Neural progenitor cell (in vitro differentiated cells): ENCODE results near the gene CXorf58. TPM values are rescaled to one million over a fixed set of nuclear protein-coding genes. Genes with fewer than 3 reads are reported as not detected.

Experiments
- DNase-seq: peaks from one replicate; pipeline ENCODE4 v3.0.0-alpha.2; 2016; ENCODE audit warnings: low spot score
- H2AFZ ChIP-seq: fragments of 200-600 bp; sonication (generic); replicated peaks from 2 replicates; pipeline ENCODE4 v1.6.1; 2016; ENCODE audit warnings: antibody characterized with exemption
- H3F3A ChIP-seq: fragments of 200-600 bp; sonication (generic); 2 replicates; pipeline ENCODE4 v1.6.1; 2016; ENCODE audit warnings: antibody characterized with exemption, low read depth
- H3K27ac ChIP-seq: fragments of 200-600 bp; sonication (generic); 2 replicates; pipeline ENCODE4 v1.5.1; 2016; ENCODE audit warnings: mild to moderate bottlenecking
- H3K27me3 ChIP-seq: fragments of 200-600 bp; sonication (generic); 2 replicates; pipeline ENCODE4 v1.6.1; 2016; ENCODE audit warnings: mild to moderate bottlenecking, moderate library complexity
- H3K36me3 ChIP-seq: fragments of 200-600 bp; sonication (generic); 2 replicates; pipeline ENCODE4 v1.5.1; 2016
- H3K4me1 ChIP-seq: fragments of 200-600 bp; sonication (generic); 2 replicates; pipeline ENCODE4 v1.6.1; 2016; ENCODE audit warnings: mixed run types
- H3K4me2 ChIP-seq: fragments of 200-600 bp; sonication (generic); 2 replicates; pipeline ENCODE4 v1.6.1; 2016
- H3K4me3 ChIP-seq: fragments of 200-600 bp; sonication (generic); 2 replicates; pipeline ENCODE4 v1.5.1; 2016
- H3K79me2 ChIP-seq: fragments of 200-600 bp; sonication (generic); 2 replicates; pipeline ENCODE4 v1.6.1; 2016; ENCODE audit warnings: low read depth
- H3K9ac ChIP-seq: fragments of 200-600 bp; sonication (generic); 2 replicates; pipeline ENCODE4 v1.6.1; 2016
- H3K9me3 ChIP-seq: fragments of 200-600 bp; sonication (generic); 2 replicates; pipeline ENCODE4 v1.5.1; 2016; ENCODE audit warnings: low read depth
- H4K20me1 ChIP-seq: fragments of 200-600 bp; sonication (generic); 2 replicates; pipeline ENCODE4 v1.6.1; 2016; ENCODE audit warnings: low read depth
- H3K27ac Mint-ChIP-seq: 3 replicates; pipeline ENCODE4 v1.8.0; 2021; ENCODE audit warnings: mixed read lengths
- H3K27me3 Mint-ChIP-seq: 2 replicates; pipeline ENCODE4 v1.8.0; 2022; ENCODE audit warnings: low read depth, mild to moderate bottlenecking, inconsistent platforms, moderate library complexity, mixed read lengths; ENCODE audit not compliant: insufficient read depth
- H3K36me3 Mint-ChIP-seq: 3 replicates; pipeline ENCODE4 v1.8.0; 2021; ENCODE audit warnings: mixed read lengths
- H3K4me1 Mint-ChIP-seq: 3 replicates; pipeline ENCODE4 v1.8.0; 2021; ENCODE audit warnings: mixed read lengths
- H3K4me3 Mint-ChIP-seq: 3 replicates; pipeline ENCODE4 v1.8.0; 2021; ENCODE audit warnings: mild to moderate bottlenecking, moderate library complexity, mixed read lengths
- H3K9me3 Mint-ChIP-seq: 3 replicates; pipeline ENCODE4 v1.8.0; 2020; ENCODE audit warnings: mixed read lengths
- EZH2 ChIP-seq: fragments of 200-600 bp; sonication (generic); IDR thresholded peaks from 2 replicates; pipeline ENCODE4 v1.6.1; 2017; ENCODE audit warnings: antibody characterized with exemption, mild to moderate bottlenecking, moderate library complexity
- EZH2phosphoT487 ChIP-seq: fragments of 200-600 bp; sonication (generic); IDR thresholded peaks from 2 replicates; pipeline ENCODE4 v1.6.1; 2017; ENCODE audit warnings: antibody characterized with exemption
- total RNA-seq: library from RNA; depleted of rRNA; stranded (reverse); fragments of >200 nt; gene quantifications from 2 replicates; pipeline ENCODE4 v1.2.3, GENCODE V29; 2015; ENCODE audit warnings: low replicate concordance
- TF ChIP-seq, protein P1 (sequence below): fragments of 200-600 bp; sonication (generic); IDR thresholded peaks from 2 replicates; pipeline ENCODE4 v1.5.1; 2017; ENCODE audit warnings: antibody characterized with exemption, mild to moderate bottlenecking

The CXorf58 gene
- total RNA-seq, 1 donor from 2014 or later: not detected

DNA sequence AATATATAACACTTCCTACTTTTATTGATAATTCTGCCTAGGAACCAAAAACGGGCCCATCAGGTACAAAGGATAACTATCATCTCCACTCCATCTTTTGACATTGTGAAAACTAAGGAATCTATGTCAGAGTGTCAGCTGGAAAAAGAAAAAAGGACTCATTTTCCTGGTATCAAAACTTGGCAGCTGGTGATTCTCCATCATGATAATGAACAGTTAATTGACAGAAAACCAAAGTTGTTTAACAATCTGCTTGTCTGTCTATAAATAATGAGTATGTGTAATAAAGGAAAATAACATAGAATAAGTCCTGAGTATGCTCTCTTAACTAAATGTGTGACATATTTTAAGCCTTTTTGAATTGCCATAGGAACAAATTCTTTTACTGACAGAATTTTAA is 31.4 kb downstream of the CXorf58 start:
- Mint-ChIP-seq H3K9me3 (no peaks in the 10 kb centered on the region), H3K4me3 (no peak overlapping the region), H3K36me3 (no peaks in the 10 kb centered on the region), H3K4me1 (peaks cover 3% of the 10 kb centered on the region), H3K27ac (no peak overlapping the region), H3K27me3 (peaks cover 5% of the 10 kb centered on the region)
- Histone ChIP-seq H3K9me3 (no peaks in the 10 kb centered on the region), H2AFZ (no peak overlapping the region), H3K4me3 (no peak overlapping the region), H3K27ac (no peak overlapping the region), H3K9ac (no peak overlapping the region), H3K36me3 (no peaks in the 10 kb centered on the region), H3F3A (peaks cover 3% of the 10 kb centered on the region), H3K27me3 (no peaks in the 10 kb centered on the region), H3K4me2 (no peak overlapping the region), H3K4me1 (no peaks in the 10 kb centered on the region), H3K79me2 (no peaks in the 10 kb centered on the region), H4K20me1 (no peaks in the 10 kb centered on the region)
- TF ChIP-seq EZH2phosphoT487: no peak
- no peak for TF ChIP-seq EZH2
- TF ChIP-seq, protein P1, sequence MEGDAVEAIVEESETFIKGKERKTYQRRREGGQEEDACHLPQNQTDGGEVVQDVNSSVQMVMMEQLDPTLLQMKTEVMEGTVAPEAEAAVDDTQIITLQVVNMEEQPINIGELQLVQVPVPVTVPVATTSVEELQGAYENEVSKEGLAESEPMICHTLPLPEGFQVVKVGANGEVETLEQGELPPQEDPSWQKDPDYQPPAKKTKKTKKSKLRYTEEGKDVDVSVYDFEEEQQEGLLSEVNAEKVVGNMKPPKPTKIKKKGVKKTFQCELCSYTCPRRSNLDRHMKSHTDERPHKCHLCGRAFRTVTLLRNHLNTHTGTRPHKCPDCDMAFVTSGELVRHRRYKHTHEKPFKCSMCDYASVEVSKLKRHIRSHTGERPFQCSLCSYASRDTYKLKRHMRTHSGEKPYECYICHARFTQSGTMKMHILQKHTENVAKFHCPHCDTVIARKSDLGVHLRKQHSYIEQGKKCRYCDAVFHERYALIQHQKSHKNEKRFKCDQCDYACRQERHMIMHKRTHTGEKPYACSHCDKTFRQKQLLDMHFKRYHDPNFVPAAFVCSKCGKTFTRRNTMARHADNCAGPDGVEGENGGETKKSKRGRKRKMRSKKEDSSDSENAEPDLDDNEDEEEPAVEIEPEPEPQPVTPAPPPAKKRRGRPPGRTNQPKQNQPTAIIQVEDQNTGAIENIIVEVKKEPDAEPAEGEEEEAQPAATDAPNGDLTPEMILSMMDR: no peak
- DNase-seq: no peak

DNA sequence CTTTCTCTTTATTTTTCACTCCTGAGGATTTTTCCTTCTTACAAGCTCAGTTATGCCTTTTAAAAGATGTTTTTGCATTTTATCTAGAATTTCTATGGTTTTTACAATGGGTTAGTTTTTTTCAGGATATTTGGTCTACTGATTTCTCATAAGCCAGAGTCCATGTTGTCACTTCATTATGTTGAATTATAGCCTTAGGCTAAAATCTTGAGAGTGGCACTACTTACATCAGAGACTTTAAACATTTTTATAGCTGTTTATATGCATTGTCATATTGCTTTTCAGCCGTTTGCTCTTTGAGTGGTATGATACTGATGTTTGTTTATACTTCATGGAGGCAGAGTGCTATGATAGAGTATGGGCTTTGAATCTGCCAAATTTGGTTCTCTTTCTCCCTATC is 36.4 kb downstream of the CXorf58 start:
- Histone ChIP-seq H3K9me3 (no peaks in the 10 kb centered on the region), H3F3A (peaks cover 3% of the 10 kb centered on the region), H3K9ac (no peak overlapping the region), H3K4me2 (no peak overlapping the region), H3K4me1 (no peaks in the 10 kb centered on the region), H3K27ac (no peak overlapping the region), H4K20me1 (no peaks in the 10 kb centered on the region), H3K27me3 (no peaks in the 10 kb centered on the region), H3K4me3 (no peak overlapping the region), H3K79me2 (no peaks in the 10 kb centered on the region), H2AFZ (no peak overlapping the region), H3K36me3 (no peaks in the 10 kb centered on the region)
- H3K4me3 Mint-ChIP-seq: no peak overlapping the region
- DNase-seq: no peak
- H3K9me3 Mint-ChIP-seq: no peaks in the 10 kb centered on the region
- no peak overlapping the region for H3K27ac Mint-ChIP-seq
- peaks cover 4% of the 10 kb centered on the region for H3K27me3 Mint-ChIP-seq
- H3K36me3 Mint-ChIP-seq: no peaks in the 10 kb centered on the region
- TF ChIP-seq EZH2phosphoT487: no peak
- TF ChIP-seq, protein P1: no peak
- no peak for TF ChIP-seq EZH2
- H3K4me1 Mint-ChIP-seq: no peaks in the 10 kb centered on the region

DNA sequence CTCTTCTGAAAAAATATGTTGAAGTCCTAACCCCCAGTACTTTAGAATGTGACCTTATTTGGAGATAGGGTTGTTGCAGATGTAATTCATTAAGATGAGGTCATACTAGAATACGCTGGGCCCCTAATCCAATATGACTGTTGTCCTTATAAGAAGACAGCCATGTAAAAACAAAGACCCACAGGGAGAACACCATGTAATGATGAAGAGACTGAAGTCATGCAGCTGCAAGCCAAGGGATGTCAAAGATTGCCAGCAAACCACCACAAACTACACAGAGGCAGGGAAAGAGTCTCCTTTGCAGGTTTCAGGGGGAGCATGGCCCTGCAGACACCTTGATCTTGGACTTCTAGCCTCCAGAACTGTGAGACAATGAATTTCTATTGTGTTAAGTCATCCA is 37.4 kb downstream of the CXorf58 start:
- Histone ChIP-seq H3K9ac (no peak overlapping the region), H3K27ac (no peak overlapping the region), H2AFZ (no peak overlapping the region), H3K27me3 (no peaks in the 10 kb centered on the region), H3K4me3 (no peak overlapping the region), H3K4me2 (no peak overlapping the region), H3K4me1 (no peaks in the 10 kb centered on the region), H3K36me3 (no peaks in the 10 kb centered on the region), H4K20me1 (no peaks in the 10 kb centered on the region), H3K79me2 (no peaks in the 10 kb centered on the region), H3K9me3 (no peaks in the 10 kb centered on the region), H3F3A (peaks cover 3% of the 10 kb centered on the region)
- no peaks in the 10 kb centered on the region for H3K36me3 Mint-ChIP-seq
- peak overlapping the region; percentile 54 for H3K27ac Mint-ChIP-seq
- no peaks in the 10 kb centered on the region for H3K4me1 Mint-ChIP-seq
- H3K4me3 Mint-ChIP-seq: no peak overlapping the region
- no peaks in the 10 kb centered on the region for H3K9me3 Mint-ChIP-seq
- peaks cover 4% of the 10 kb centered on the region for H3K27me3 Mint-ChIP-seq
- TF ChIP-seq, protein P1: no peak
- no peak for TF ChIP-seq EZH2
- no peak for TF ChIP-seq EZH2phosphoT487
- DNase-seq: no peak

DNA sequence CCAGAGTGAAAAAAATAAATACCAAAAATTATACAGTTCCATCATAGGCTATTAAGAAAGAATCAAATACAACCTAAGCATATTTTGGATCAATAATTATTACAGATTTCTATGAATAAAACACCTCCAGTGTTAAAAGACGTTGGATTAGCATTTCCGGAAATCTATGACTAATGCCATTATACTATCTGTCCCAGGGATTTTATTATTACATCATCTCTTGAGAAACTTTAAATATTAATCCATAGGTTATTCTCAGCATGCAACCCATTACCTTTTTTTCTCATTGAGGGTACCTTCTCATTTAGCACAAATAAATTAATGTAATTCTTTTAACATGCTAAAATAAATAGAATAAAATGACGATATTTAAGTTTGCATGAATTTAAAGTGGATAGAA is 44.6 kb downstream of the CXorf58 start:
- Histone ChIP-seq H3K4me1 (peaks cover 18% of the 10 kb centered on the region), H3K9me3 (no peaks in the 10 kb centered on the region), H3K27me3 (no peaks in the 10 kb centered on the region), H3F3A (peaks cover 7% of the 10 kb centered on the region), H4K20me1 (no peaks in the 10 kb centered on the region), H2AFZ (no peak overlapping the region), H3K27ac (no peak overlapping the region), H3K4me3 (no peak overlapping the region), H3K79me2 (no peaks in the 10 kb centered on the region), H3K36me3 (no peaks in the 10 kb centered on the region), H3K4me2 (no peak overlapping the region), H3K9ac (no peak overlapping the region)
- Mint-ChIP-seq H3K27ac (no peak overlapping the region), H3K36me3 (no peaks in the 10 kb centered on the region), H3K9me3 (no peaks in the 10 kb centered on the region), H3K4me1 (peaks cover 13% of the 10 kb centered on the region), H3K27me3 (peaks cover 5% of the 10 kb centered on the region), H3K4me3 (no peak overlapping the region)
- TF ChIP-seq EZH2: no peak
- DNase-seq: no peak
